NCI-H526 (cell line): ENCODE measurements around the gene SNX3.
A peak's percentile ranks its signal among the peaks of the same experiment; 100 is the strongest.
"Not testable (repeated sequence)": the region's sequence is repeated elsewhere in the genome, so short reads cannot be mapped to it uniquely, and the experiment has no call there.

Experiments
- DNase-seq, 2 experiments: peaks; one replicate each; lab custom pipeline; 2025; lab: John Stamatoyannopoulos, UW

Gene SNX3

DNA sequence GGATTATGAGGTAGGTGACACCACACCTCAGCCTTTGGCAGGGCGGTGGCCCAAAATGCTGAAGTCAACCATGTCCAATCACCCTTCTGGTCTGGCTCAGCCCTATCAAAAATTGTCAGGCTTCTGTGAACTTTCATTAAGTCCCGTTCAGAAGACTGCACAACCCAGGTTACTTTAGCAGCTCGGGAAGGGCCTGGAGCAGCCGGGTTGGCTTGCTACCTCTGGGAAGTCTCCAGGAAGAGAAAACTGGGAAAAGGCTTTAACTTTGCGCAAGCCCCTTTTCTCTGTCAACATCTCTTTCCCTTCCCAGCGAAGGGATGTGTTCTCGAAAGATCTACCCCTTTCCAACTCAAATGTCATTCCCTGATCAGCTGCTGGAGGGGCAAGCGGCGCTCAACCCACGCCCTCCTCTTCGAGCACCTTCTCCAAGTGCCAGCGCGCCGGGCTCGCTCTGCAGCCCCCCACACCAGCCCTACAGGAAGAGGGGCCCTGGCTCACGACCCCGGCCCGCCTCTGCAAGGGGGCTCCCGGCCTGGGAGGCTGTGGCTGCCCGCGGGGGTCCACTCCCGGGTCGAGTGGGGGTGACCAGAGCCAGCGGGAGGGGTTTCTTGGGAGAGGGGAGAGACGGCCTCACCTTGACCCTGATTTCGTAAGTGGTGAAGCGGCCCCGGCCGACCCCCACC, 573 bp downstream of the SNX3 start:
- DNase-seq = peak; percentile 58 to 71

DNA sequence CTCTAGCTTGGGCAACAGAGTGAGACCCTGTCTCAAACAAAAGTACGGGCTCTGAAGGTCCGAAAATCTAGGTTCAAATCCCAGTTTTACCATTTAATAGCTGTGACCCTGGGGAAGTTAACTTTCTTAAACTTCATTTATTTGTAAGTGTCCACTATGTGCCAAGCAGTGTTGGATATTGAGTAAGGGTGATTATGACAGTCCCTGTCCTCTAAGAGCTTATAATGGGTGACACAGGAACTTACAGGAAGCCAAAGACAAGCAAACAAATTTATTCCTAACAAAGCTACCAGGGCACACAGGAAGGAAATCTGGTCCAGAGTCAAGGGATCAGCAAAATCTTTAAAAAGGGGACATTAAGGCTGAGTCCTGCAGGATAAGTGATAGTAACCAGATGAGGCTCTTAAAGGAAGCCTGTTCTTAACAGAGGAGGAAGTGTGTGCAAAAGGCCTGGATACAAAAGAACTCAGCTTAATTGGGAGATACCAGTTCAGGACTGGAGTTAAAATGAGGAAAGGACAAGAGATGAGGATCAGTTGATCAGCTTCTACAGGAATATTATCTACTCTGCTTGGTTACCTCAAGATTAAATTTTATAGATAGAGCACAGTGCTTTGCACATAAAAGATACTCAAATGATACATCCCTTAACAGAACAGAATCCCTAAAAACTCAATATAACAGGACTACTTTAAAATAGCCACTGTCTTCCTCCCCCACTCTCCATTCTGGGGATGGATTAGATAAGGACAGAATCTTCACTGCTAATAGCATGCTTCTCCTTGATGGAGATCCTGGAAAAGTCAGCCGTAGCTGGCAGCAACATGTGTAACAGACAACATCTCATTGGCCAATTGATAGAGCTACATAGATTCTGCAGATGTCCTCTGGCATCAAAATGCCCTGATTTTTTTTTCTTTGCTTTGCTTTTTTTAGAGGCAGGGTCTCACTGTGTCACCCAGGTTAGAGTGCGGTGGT, 6.1 kb downstream of the SNX3 start:
- DNase-seq = no peak

GRCh38 chr6:108253241-108253640, 7.6 kb downstream of the SNX3 start:
- no peak for DNase-seq

GRCh38 chr6:108252055-108252454, 8.8 kb downstream of the SNX3 start:
- DNase-seq = no peak

DNA sequence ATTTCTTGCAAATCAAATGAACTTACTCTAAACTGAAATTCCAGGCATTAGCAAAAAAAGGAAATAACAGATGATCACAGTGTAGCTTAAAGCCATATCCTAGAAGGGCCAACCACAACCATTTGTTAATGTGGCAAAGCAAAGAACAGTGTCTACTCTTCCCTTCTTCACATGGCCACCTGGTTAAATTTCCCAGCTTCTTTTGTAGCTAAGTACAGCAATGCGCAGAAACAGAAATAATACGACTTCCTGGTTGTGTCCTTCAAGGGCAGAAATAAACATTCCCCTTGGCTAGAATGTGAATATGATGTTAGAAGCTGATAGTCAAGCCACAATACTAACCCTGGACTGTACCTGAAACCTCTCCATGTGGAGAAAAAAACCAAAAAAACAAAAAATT, 9.6 kb downstream of the SNX3 start:
- DNase-seq = no peak

DNA sequence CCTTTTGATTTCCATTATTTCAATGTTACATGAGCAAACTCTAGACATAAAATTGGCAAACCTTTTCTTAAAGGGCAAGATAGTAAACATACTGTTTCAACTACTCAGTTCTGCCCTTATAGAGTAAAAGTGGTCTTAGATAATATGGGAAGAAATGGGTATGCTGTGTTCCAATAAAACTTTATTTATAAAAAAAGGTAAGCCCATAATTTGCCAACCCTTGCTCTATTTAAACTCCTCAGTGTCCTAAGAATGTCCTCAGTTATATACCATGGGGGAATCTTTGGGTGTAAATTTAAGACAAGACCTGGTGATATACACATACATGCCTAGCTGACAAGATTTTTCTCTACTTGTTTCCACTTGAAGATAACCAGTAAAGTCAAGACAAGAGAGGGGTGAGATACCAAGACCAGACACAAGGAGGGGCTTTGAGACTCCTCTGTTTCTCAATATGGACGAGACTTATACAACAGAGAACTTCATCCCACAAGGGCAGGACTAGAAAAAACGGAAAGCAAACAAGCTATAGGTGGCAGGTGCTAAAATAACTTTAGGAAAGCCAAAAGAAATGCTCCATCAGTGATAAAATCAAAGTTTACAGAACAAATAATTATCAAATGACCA, 10.5 kb downstream of the SNX3 start:
- DNase-seq = no peak

DNA sequence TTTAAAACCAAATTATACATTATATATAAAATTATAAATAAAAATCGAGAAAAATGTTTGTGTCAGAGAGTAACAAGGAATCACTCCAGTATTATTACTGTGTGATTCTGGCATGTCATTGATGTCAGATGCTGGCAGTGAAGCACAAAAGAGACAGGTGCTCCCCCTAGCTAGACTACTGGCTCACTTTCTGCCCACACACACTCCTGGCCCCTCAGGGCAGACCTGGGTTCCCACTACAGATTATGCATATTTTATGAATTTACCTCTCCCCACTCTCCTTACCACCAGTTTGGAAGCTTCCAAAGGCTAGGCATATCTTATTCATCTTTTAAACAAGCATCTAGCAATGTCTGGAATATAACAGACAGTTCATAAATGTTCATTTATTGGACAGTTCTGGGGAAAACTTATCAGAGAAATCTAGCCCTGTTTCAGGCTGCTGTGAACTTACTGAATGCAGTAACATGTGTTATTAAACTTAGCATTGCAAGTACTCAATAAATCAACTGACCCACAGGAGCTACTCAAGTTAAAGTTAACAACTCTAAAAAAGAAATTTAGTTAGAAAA, 12.8 kb downstream of the SNX3 start:
- DNase-seq = no peak

GRCh38 chr6:108245095-108245494, 15.7 kb downstream of the SNX3 start:
- DNase-seq = not testable (repeated sequence)

DNA sequence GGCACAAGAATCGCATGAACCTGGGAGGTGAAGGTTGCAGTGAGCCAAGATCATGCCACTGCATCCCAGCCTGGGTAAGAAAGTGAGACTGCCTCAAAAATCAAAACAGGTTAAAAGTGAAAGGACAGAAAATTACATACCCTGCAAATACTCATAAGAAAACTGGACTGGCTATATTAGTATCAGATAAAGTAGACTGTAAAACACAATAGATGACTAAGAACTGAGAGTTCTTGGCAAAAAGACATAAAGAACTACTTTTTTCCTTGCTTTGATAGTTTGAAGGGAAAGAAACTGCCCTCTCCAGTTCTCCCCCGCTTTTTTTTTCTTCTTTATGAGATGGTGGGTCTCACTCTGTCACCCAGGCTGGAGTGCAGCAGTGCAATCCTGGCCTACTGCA, 17.0 kb downstream of the SNX3 start:
- DNase-seq = no peak

- no peak for DNase-seq
Observed at GRCh38 chr6:108242721-108243120, 18.1 kb downstream of the SNX3 start.

- no peak for DNase-seq
Observed at GRCh38 chr6:108242259-108242658, 18.6 kb downstream of the SNX3 start.

- no peak for DNase-seq
Observed at GRCh38 chr6:108238322-108238721, 22.5 kb downstream of the SNX3 start.

GRCh38 chr6:108236791-108237190, 24.0 kb downstream of the SNX3 start:
- DNase-seq = no peak

DNA sequence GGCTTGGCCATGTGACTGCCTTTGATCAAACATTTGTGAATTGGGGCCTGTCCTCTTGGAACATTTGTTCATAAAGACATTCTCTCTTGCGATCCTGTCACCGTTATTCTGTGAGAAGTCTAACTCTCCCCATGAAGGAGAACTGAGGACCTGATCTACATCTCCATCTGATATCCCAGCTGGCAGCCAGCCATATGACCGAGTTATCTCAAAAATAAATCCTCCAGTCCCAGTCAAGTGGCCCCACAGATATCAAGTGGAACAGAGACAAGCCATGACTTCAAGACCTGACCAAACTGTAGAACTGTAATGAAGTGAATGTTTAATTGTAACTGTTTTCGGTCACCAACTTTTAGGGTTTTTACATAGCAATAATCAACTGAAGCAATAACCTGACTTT, 25.7 kb downstream of the SNX3 start:
- no peak for DNase-seq

GRCh38 chr6:108228416-108228815, 32.4 kb downstream of the SNX3 start:
- no peak for DNase-seq

DNA sequence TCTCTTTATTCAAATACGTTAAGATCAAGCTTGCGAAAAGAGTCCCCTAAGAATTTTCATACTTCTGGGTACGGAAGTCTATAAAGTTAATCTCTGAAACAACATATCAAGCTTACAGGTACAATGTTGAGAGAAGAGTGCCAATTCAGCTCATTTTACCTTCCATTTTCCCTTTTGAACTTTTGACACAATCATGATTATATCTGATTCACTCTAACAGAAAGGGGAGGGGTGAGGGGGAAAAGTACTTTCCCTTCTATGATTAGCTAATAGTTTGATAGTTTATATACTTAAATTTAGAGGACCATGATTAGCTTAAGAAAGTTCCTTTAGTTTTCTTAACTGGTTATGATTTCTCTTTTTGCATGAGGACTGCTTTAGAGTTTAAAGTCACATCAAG, 33.5 kb downstream of the SNX3 start:
- DNase-seq = no peak

GRCh38 chr6:108222504-108222903, 38.3 kb downstream of the SNX3 start:
- DNase-seq = no peak

- no peak for DNase-seq
Observed at GRCh38 chr6:108222064-108222463, 38.8 kb downstream of the SNX3 start.

DNA sequence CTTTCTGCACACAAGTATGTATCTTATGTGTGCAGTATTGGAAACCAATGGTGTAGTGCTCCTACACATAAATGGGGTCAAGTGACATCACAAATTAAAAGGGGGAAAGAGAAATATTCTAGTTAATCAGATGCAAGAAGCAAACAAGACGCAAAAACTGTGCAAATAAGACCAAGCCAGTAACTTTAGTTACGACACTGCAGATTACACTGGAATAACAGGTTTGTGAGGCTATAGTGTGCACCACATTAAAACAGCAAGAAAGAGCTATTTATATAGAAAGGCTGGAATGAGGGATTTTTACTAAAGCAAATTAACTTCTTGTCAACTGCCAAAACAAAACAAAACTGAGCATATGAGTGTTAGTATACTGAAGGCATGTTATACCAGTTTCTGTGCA, 49.2 kb downstream of the SNX3 start:
- DNase-seq = no peak

- DNase-seq = no peak
Observed at GRCh38 chr6:108210556-108210955, 50.3 kb downstream of the SNX3 start.

DNA sequence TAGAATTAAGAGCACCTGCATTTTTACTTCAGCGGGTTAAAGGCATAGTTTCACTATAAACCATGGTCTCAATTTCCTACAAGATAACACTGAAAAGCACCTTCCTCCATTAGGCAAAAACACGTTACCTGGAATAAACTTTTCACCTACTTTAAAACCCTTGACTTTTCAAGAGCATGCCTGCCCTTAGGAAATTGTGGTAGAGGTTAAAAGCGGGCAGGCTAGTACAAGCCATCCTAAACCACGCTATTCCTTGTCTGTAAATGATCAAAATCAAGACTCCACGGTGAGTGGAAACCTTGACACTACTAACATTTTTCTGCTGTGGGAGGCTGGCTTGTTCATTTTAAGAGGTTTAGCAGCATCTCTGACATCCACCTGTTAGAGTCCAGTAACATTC, 51.1 kb downstream of the SNX3 start:
- DNase-seq = no peak

GRCh38 chr6:108207013-108207412, 53.8 kb downstream of the SNX3 start:
- no peak for DNase-seq
